H1 (cell line): ENCODE data around the gene USP35. TPM values are rescaled to one million over a fixed set of nuclear protein-coding genes. Genes with fewer than 3 reads are reported as not detected.
A peak's percentile ranks its signal among the peaks of the same experiment; 100 is the strongest.

Experiments used
- CTCF ChIA-PET: fragments of 300-600 bp; sonication (Branson Sonifier 250); formaldehyde crosslinking; loops from one replicate; lab custom pipeline; 2021; ENCODE audit not compliant: partially characterized antibody; lab: Charles Lee
- POLR2A ChIA-PET: fragments of 300-600 bp; sonication (Branson Sonifier 250); formaldehyde crosslinking; loops from one replicate; lab custom pipeline; 2021; ENCODE audit warnings: inconsistent platforms; ENCODE audit not compliant: partially characterized antibody; lab: Charles Lee
- DNase-seq, 2 experiments: peaks; one replicate each; pipeline versions ENCODE4 v3.0.0 to v3.0.0-alpha.2; 2010 to 2022; ENCODE audit warnings: low spot score in 2 of 2, low read depth in 1 of 2, mixed read lengths in 1 of 2
- FAIRE-seq: peaks from 2 replicates; lab custom pipeline; 2011; peaks lifted over from hg19 to GRCh38; lab: Jason Lieb, UNC
- H2AFZ ChIP-seq: 2 replicates; pipeline ENCODE4 v1.8.1; 2012; ENCODE audit warnings: low read length, inconsistent platforms
- H2AK5ac ChIP-seq: 2 replicates; pipeline ENCODE4 v1.6.1; 2013; ENCODE audit warnings: low read depth, low read length
- H2BK120ac ChIP-seq: replicated peaks from 2 replicates; pipeline ENCODE3; 2013; ENCODE audit warnings: low read depth, low read length, inconsistent platforms
- H2BK12ac ChIP-seq: 2 replicates; pipeline ENCODE4 v1.6.1; 2013; ENCODE audit warnings: low read depth, low read length
- H2BK15ac ChIP-seq: 2 replicates; pipeline ENCODE4 v1.6.1; 2013; ENCODE audit warnings: low read length
- H2BK20ac ChIP-seq: 2 replicates; pipeline ENCODE4 v1.6.1; 2013; ENCODE audit warnings: low read length
- H2BK5ac ChIP-seq: 2 replicates; pipeline ENCODE4 v1.6.1; 2013; ENCODE audit warnings: low read depth, low read length
- H3K14ac ChIP-seq: 2 replicates; pipeline ENCODE4 v1.6.1; 2013; ENCODE audit warnings: inconsistent platforms; ENCODE audit not compliant: insufficient read length
- H3K18ac ChIP-seq: 2 replicates; pipeline ENCODE4 v1.6.1; 2013; ENCODE audit warnings: low read length; ENCODE audit errors: extremely low read depth
- H3K23ac ChIP-seq: 2 replicates; pipeline ENCODE4 v1.6.1; 2013; ENCODE audit warnings: inconsistent platforms; ENCODE audit not compliant: insufficient read length
- H3K23me2 ChIP-seq: 2 replicates; pipeline ENCODE4 v1.6.1; 2013; ENCODE audit warnings: low read depth, low read length
- H3K27ac ChIP-seq: 2 replicates; pipeline ENCODE4 v1.6.1; 2011; ENCODE audit warnings: low read depth, low read length, inconsistent platforms
- H3K27me3 ChIP-seq, 4 experiments: replicated peaks in 1 of 4; 1 replicate in 1 of 4; 2 replicates in 3 of 4; pipeline versions ENCODE4 v1.6.1 to v1.8.1; 2011 to 2013; ENCODE audit warnings: low read length in 3 of 4, mild to moderate bottlenecking in 3 of 4, inconsistent platforms in 2 of 4, mixed read lengths in 2 of 4, moderate library complexity in 1 of 4; ENCODE audit not compliant: control insufficient read depth in 3 of 4, insufficient read depth in 3 of 4; ENCODE audit errors: extremely low read depth in 1 of 4
- H3K36me3 ChIP-seq, 4 experiments: 2 replicates each; pipeline versions ENCODE4 v1.6.1 to v1.8.1; 2011 to 2013; ENCODE audit warnings: mild to moderate bottlenecking in 4 of 4, low read length in 3 of 4, moderate library complexity in 2 of 4, control low read depth in 1 of 4, inconsistent platforms in 1 of 4; ENCODE audit not compliant: insufficient read depth in 4 of 4, control insufficient read depth in 2 of 4
- H3K4ac ChIP-seq: replicated peaks from 2 replicates; pipeline ENCODE3; 2013; ENCODE audit warnings: low read length, low read depth, mixed read lengths, inconsistent platforms; ENCODE audit not compliant: insufficient read length
- H3K4me1 ChIP-seq, 4 experiments: replicated peaks in 1 of 4; 1 replicate in 1 of 4; 2 replicates in 3 of 4; pipeline versions ENCODE4 v1.6.1 to v1.8.1; 2011 to 2013; ENCODE audit warnings: low read length in 3 of 4, inconsistent platforms in 2 of 4, mixed read lengths in 1 of 4; ENCODE audit not compliant: insufficient read depth in 4 of 4, control insufficient read depth in 3 of 4
- H3K4me2 ChIP-seq, 2 experiments: 2 replicates each; pipeline versions ENCODE4 v1.6.1 to v1.8.1; 2011 to 2013; ENCODE audit warnings: low read depth in 2 of 2, low read length in 2 of 2, control low read depth in 1 of 2, inconsistent platforms in 1 of 2, mild to moderate bottlenecking in 1 of 2; ENCODE audit not compliant: insufficient read depth in 1 of 2
- H3K4me3 ChIP-seq, 4 experiments: fragments of 200-600, 300-600 bp in 1 of 4; sonication (generic), shearing (Covaris generic), sonication (Bioruptor Twin) in 1 of 4; 2 replicates each; pipeline versions ENCODE4 v1.5.1 to v1.8.1; 2011 to 2016; ENCODE audit warnings: low read length in 4 of 4, low read depth in 3 of 4, control low read depth in 2 of 4, inconsistent platforms in 2 of 4, mild to moderate bottlenecking in 2 of 4, mixed read lengths in 1 of 4, moderate library complexity in 1 of 4; ENCODE audit not compliant: insufficient read depth in 2 of 4; ENCODE audit errors: extremely low read depth in 1 of 4
- H3K56ac ChIP-seq: replicated peaks from 2 replicates; pipeline ENCODE3; 2013; ENCODE audit warnings: low read depth, mild to moderate bottlenecking, mixed read lengths, low read length, inconsistent platforms; ENCODE audit not compliant: insufficient read length
- H3K79me1 ChIP-seq: 2 replicates; pipeline ENCODE4 v1.6.1; 2013; ENCODE audit warnings: low read depth, low read length, control low read depth
- H3K79me2 ChIP-seq, 2 experiments: 2 replicates each; pipeline versions ENCODE4 v1.6.1 to v1.8.1; 2012 to 2013; ENCODE audit warnings: low read length in 2 of 2, mild to moderate bottlenecking in 2 of 2, inconsistent platforms in 1 of 2; ENCODE audit not compliant: insufficient read depth in 2 of 2, control insufficient read depth in 1 of 2
- H3K9ac ChIP-seq, 4 experiments: replicated peaks in 1 of 4; 1 replicate in 1 of 4; 2 replicates in 3 of 4; pipeline versions ENCODE4 v1.6.1 to v1.8.1; 2011 to 2013; ENCODE audit warnings: low read depth in 3 of 4, low read length in 3 of 4, control low read depth in 2 of 4, mild to moderate bottlenecking in 2 of 4, moderate library complexity in 2 of 4, inconsistent platforms in 1 of 4; ENCODE audit errors: extremely low read depth in 1 of 4
- H3K9me3 ChIP-seq, 2 experiments: 2 replicates each; pipeline versions ENCODE4 v1.6.1 to v1.8.1; 2012 to 2013; ENCODE audit warnings: mild to moderate bottlenecking in 2 of 2, moderate library complexity in 2 of 2, control low read depth in 1 of 2, inconsistent platforms in 1 of 2, low read depth in 1 of 2, low read length in 1 of 2, mixed read lengths in 1 of 2; ENCODE audit not compliant: insufficient read depth in 2 of 2
- H4K20me1 ChIP-seq, 2 experiments: replicated peaks in 1 of 2; 2 replicates each; pipeline versions ENCODE3 to v1.8.1; 2011 to 2013; ENCODE audit warnings: inconsistent platforms in 2 of 2, low read length in 2 of 2, mild to moderate bottlenecking in 1 of 2; ENCODE audit not compliant: insufficient read depth in 2 of 2, control insufficient read depth in 1 of 2
- H4K5ac ChIP-seq: 2 replicates; pipeline ENCODE4 v1.6.1; 2013; ENCODE audit warnings: low read length, low read depth, mixed read lengths, inconsistent platforms; ENCODE audit not compliant: insufficient read length
- H4K8ac ChIP-seq: 2 replicates; pipeline ENCODE4 v1.8.0; 2013; ENCODE audit warnings: mild to moderate bottlenecking, moderate library complexity, low read length, inconsistent platforms; ENCODE audit not compliant: insufficient read depth; ENCODE audit errors: extremely low read depth
- H4K91ac ChIP-seq: replicated peaks from 2 replicates; pipeline ENCODE3; 2013; ENCODE audit warnings: low read length, mixed read lengths, inconsistent platforms; ENCODE audit not compliant: insufficient read length
- BACH1 ChIP-seq: IDR thresholded peaks from 2 replicates; pipeline ENCODE4 v1.6.1; 2012; ENCODE audit warnings: low read length, improper control_type of control experiment
- BRCA1 ChIP-seq: IDR thresholded peaks from 2 replicates; pipeline ENCODE4 v1.6.1; 2012; ENCODE audit warnings: low read depth, low read length, improper control_type of control experiment
- CHD1 ChIP-seq: IDR thresholded peaks from 2 replicates; pipeline ENCODE4 v1.6.1; 2012; ENCODE audit warnings: low read depth, low read length, improper control_type of control experiment
- CTBP2 ChIP-seq: IDR thresholded peaks from 2 replicates; pipeline ENCODE4 v1.7.0; 2011; ENCODE audit warnings: borderline replicate concordance, mild to moderate bottlenecking, moderate library complexity, mixed read lengths, low read length; ENCODE audit not compliant: insufficient read depth, insufficient read length
- GABPA ChIP-seq: IDR thresholded peaks from 2 replicates; pipeline ENCODE4 v1.6.1; 2011; ENCODE audit warnings: mild to moderate bottlenecking, low read length, moderate library complexity, borderline replicate concordance; ENCODE audit not compliant: insufficient read depth
- GTF2F1 ChIP-seq: IDR thresholded peaks from 2 replicates; pipeline ENCODE4 v1.6.1; 2012; ENCODE audit warnings: low read depth, low read length, improper control_type of control experiment, borderline replicate concordance
- MAFK ChIP-seq: IDR thresholded peaks from 2 replicates; pipeline ENCODE4 v1.6.1; 2012; ENCODE audit warnings: low read depth, mild to moderate bottlenecking, improper control_type of control experiment, low read length
- PHF8 ChIP-seq: fragments of 200-600 bp; sonication (generic); conservative IDR thresholded peaks from 2 replicates; pipeline ENCODE4 v1.7.1; 2012; ENCODE audit warnings: low read depth, mild to moderate bottlenecking, inconsistent platforms, low read length, moderate library complexity
- RAD21 ChIP-seq, 2 experiments: IDR thresholded peaks in 1 of 2; conservative IDR thresholded peaks in 1 of 2; 2 replicates each; pipeline ENCODE4 v1.6.1; 2011; ENCODE audit warnings: low read depth in 2 of 2, low read length in 2 of 2, improper control_type of control experiment in 1 of 2, inconsistent platforms in 1 of 2, mild to moderate bottlenecking in 1 of 2, moderate library complexity in 1 of 2
- SIN3A ChIP-seq, 2 experiments: IDR thresholded peaks in 1 of 2; conservative IDR thresholded peaks in 1 of 2; 2 replicates each; pipeline ENCODE4 v1.6.1; 2011 to 2012; ENCODE audit warnings: low read length in 2 of 2, improper control_type of control experiment in 1 of 2, low read depth in 1 of 2, mild to moderate bottlenecking in 1 of 2
- SP1 ChIP-seq: IDR thresholded peaks from 2 replicates; pipeline ENCODE4 v1.6.1; 2011; ENCODE audit warnings: low read depth, low read length
- WGBS, 2 experiments: shearing (Covaris generic) in 1 of 2; methylation state at CpG; one replicate each; pipeline versions ENCODE4 v1.1.6 to v1.1.7; 2013 to 2015; ENCODE audit warnings: low lambda C conversion rate in 2 of 2, mixed read lengths in 2 of 2, inconsistent platforms in 1 of 2, low coverage in 1 of 2, missing lambda C conversion rate in 1 of 2; ENCODE audit not compliant: insufficient replicate concordance in 2 of 2, insufficient coverage in 1 of 2, insufficient read length in 1 of 2; ENCODE audit errors: extremely low coverage in 1 of 2, missing lambda C conversion rate in 1 of 2; 5-methylcytosine and 5-hydroxymethylcytosine counted together
- polyA plus RNA-seq, 7 experiments: library from polyadenylated mRNA; depleted of rRNA in 3 of 7; stranded (reverse) in 5 of 7; unstranded in 2 of 7; fragments of >200 nt in 5 of 7; fragments of 200-250 nt in 2 of 7; gene quantifications; 1 replicate in 5 of 7; 2 replicates in 1 of 7; 4 replicates in 1 of 7; pipeline versions ENCODE4 v1.2.1 to v1.2.3, GENCODE V29; 2011 to 2013; ENCODE audit warnings: missing spikeins in 2 of 7, mixed read lengths in 2 of 7
- total RNA-seq: library from RNA; stranded (reverse); fragmentation: NEBNext Ultra II Directional; extraction: Animal tissue kit (Norgen Biotek cat#: 25700); gene quantifications from 2 replicates; pipeline ENCODE4 v1.2.1, GENCODE V29; 2021

The USP35 gene
- total and polyA plus RNA-seq, 2 of the 8 experiments (the other 6 are each of a cell fraction or from before 2014, with no cell fraction given) = 4.6 to 6.8 TPM

GRCh38 chr11:78220218-78221157 lies 31.8 kb downstream of the USP35 start:
- Histone ChIP-seq H3K4me2 (no peak overlapping the region), H2BK15ac (no peak overlapping the region), H4K20me1 (peaks cover 0 to 2% of the 10 kb centered on the region in 2 experiments), H3K79me1 (no peaks in the 10 kb centered on the region), H3K56ac (no peak overlapping the region), H4K8ac (no peak overlapping the region), H3K4me1 (no peaks in the 10 kb centered on the region), H3K27ac (no peak overlapping the region), H2AK5ac (no peak overlapping the region), H3K79me2 (no peaks in the 10 kb centered on the region), H3K4ac (no peak overlapping the region), H3K9me3 (no peaks in the 10 kb centered on the region), H3K23me2 (no peaks in the 10 kb centered on the region), H3K9ac (no peak overlapping the region; a peak in 1 of 7 replicates), H2BK12ac (no peak overlapping the region), H2BK20ac (no peak overlapping the region), H3K18ac (no peak overlapping the region), H3K27me3 (no peaks in the 10 kb centered on the region), H3K4me3 (no peak overlapping the region), H3K36me3 (peaks cover 0 to 4% (median 1%) of the 10 kb centered on the region in 4 experiments; a peak in 2 of 8 replicates), H4K91ac (no peak overlapping the region), H4K5ac (no peak overlapping the region), H3K14ac (no peak overlapping the region), H2BK5ac (no peak overlapping the region), H2BK120ac (no peak overlapping the region), H3K23ac (no peak overlapping the region), H2AFZ (no peak overlapping the region)
- 89% methylated on average over 14 of the region's 14 CpGs; no CpG with 5 or more reads in 1 of the 2 experiments for WGBS, 2 experiments
- POLR2A ChIA-PET = interaction anchor here (1.3 kb wide), 1 partner anchor 38 kb away, joined by 3 read pairs; no protein-coding TSS in a partner anchor
- no peak for FAIRE-seq
- CTCF ChIA-PET = interaction anchor here (0.5 to 1.5 kb wide), 5 partner anchors 20 to 365 kb away, joined by 3 to 4 read pairs (median 3); no protein-coding TSS in a partner anchor
- peak in 1 of 2 experiments; percentile 23 for DNase-seq
- TF ChIP-seq GTF2F1 = no peak
- TF ChIP-seq BACH1 = no peak
- TF ChIP-seq GABPA = no peak
- TF ChIP-seq SP1 = no peak
- no peak for TF ChIP-seq PHF8
- TF ChIP-seq CTBP2 = no peak
- TF ChIP-seq MAFK = no peak
- TF ChIP-seq SIN3A (conservative IDR thresholded peaks at IDR 0.05 in 1 of 2, IDR thresholded peaks at IDR 0.05 in 1 of 2; ENCODE audit: low read depth in 1 of 2, low read length in 2 of 2) = no peak
- no peak for TF ChIP-seq CHD1
- no peak for TF ChIP-seq RAD21 (IDR thresholded peaks at IDR 0.05 in 1 of 2, conservative IDR thresholded peaks at IDR 0.05 in 1 of 2; ENCODE audit: low read depth in 2 of 2, low read length in 2 of 2)
- no peak for TF ChIP-seq BRCA1
